ENCODE results near the gene ACBD4. TPM values are rescaled to one million over a fixed set of nuclear protein-coding genes. Genes with fewer than 3 reads are reported as not detected.

The ACBD4 gene
- total and polyA plus RNA-seq, 2 experiments from 2014 or later = 8.2 to 13.7 TPM

DNA sequence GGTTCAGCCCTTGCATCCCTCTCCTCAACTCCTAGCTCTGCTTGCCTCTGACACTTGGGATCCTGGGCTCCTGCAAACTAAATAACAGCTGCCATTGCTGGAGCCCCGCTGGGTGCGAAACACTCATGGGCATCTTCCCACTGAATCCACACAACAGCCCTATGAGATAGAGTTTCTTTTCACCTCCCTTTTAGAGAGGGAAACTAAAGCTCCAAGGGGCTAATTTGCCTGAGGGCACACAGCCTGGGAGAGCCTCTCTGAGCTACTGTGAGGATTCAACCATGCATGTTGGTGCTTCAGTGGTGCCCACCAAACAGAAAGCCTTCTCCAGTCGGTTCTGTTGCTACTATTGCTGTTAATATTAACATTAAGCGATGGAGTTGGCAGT lies 4.0 kb downstream of the ACBD4 start:
- TF ChIP-seq EZH2phosphoT487 (IDR thresholded peaks at IDR 0.05; ENCODE audit: low read depth, severe bottlenecking, unreplicated experiment) (no peak), EZH2 (IDR thresholded peaks at IDR 0.05; ENCODE audit: borderline replicate concordance) (no peak), CTCF (IDR thresholded peaks at IDR 0.05; ENCODE audit: poor library complexity) (no peak)
- Histone ChIP-seq H3K4me2 (no peak overlapping the region), H3K4me3 (no peak overlapping the region), H2AFZ (no peak overlapping the region), H3K4me1 (ENCODE audit: insufficient read depth) (peaks cover 20% of the 10 kb centered on the region), H3K9me2 (replicated peaks; ENCODE audit: insufficient read depth) (no peaks in the 10 kb centered on the region), H4K20me1 (ENCODE audit: insufficient read depth, poor library complexity, severe bottlenecking) (no peaks in the 10 kb centered on the region), H3K9me3 (ENCODE audit: low read depth) (no peaks in the 10 kb centered on the region), H3K27me3 (no peaks in the 10 kb centered on the region), H3K79me2 (peaks cover 4% of the 10 kb centered on the region), H3K36me3 (replicated peaks; ENCODE audit: insufficient read depth, low read depth) (no peaks in the 10 kb centered on the region), H3K27ac (no peak overlapping the region)
- 86% methylated on average over 4 of the region's 4 CpGs for WGBS (ENCODE audit: low lambda C conversion rate, missing lambda C conversion rate)
- DNase-seq (ENCODE audit: low spot score) = no peak

DNA sequence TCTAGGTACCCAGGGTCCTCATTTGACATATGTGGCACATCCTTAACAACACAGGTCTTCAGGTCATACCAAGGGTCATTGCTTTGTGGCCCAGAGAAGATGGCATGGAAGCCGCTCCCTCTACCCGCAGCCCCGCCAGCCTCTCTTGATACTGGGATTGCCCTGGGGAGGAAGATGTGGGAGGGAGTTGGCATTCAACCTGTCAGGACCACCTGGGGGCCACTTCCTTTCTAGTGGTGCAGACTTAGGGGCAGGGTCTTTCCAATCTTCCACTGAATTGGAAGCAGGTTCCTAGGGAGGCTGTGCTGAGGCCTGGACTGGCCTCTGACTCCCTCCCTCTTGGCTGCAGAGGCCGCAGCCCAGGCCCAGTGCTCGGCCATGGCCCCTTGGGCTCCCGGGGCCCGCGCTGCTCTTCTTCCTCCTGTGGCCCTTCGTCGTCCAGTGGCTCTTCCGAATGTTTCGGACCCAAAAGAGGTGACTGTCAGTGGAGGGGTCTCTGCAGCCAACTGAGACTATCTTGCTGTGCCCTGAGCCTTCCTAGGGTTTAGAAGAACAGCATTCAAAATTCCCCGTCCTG lies 7.7 kb downstream of the ACBD4 start:
- H3K79me2 ChIP-seq = no peaks in the 10 kb centered on the region
- TF ChIP-seq EZH2phosphoT487 (IDR thresholded peaks at IDR 0.05; ENCODE audit: low read depth, severe bottlenecking, unreplicated experiment) (no peak), CTCF (IDR thresholded peaks at IDR 0.05; ENCODE audit: poor library complexity) (no peak), EZH2 (IDR thresholded peaks at IDR 0.05; ENCODE audit: borderline replicate concordance) (no peak)
- WGBS (ENCODE audit: low lambda C conversion rate, missing lambda C conversion rate) = 88% methylated on average over 13 of the region's 13 CpGs
- H3K9me2 ChIP-seq (replicated peaks; ENCODE audit: insufficient read depth) = no peaks in the 10 kb centered on the region
- peak overlapping the region; percentile 75 for H3K4me2 ChIP-seq
- no peaks in the 10 kb centered on the region for H3K9me3 ChIP-seq (ENCODE audit: low read depth)
- H2AFZ ChIP-seq = peak overlapping the region; percentile 89
- H3K4me3 ChIP-seq = no peak overlapping the region
- peak overlapping the region; percentile 95 for H3K27ac ChIP-seq
- H3K27me3 ChIP-seq = no peaks in the 10 kb centered on the region
- H4K20me1 ChIP-seq (ENCODE audit: insufficient read depth, poor library complexity, severe bottlenecking) = no peaks in the 10 kb centered on the region
- H3K4me1 ChIP-seq (ENCODE audit: insufficient read depth) = peaks cover 27% of the 10 kb centered on the region
- no peaks in the 10 kb centered on the region for H3K36me3 ChIP-seq (replicated peaks; ENCODE audit: insufficient read depth, low read depth)
- DNase-seq (ENCODE audit: low spot score) = no peak

- peak; percentile 83 for DNase-seq (ENCODE audit: low spot score)
- H3K4me3 ChIP-seq = peak overlapping the region; percentile 28
- no peak for TF ChIP-seq EZH2 (IDR thresholded peaks at IDR 0.05; ENCODE audit: borderline replicate concordance)
- TF ChIP-seq CTCF (IDR thresholded peaks at IDR 0.05; ENCODE audit: poor library complexity) = no peak
- TF ChIP-seq EZH2phosphoT487 (IDR thresholded peaks at IDR 0.05; ENCODE audit: low read depth, severe bottlenecking, unreplicated experiment) = no peak
Measured at GRCh38 chr17:45143767-45144198, 8.3 kb downstream of the ACBD4 start.

More at GRCh38 chr17:45143767-45144198, 8.3 kb downstream of the ACBD4 start:
- Histone ChIP-seq H4K20me1 (ENCODE audit: insufficient read depth, poor library complexity, severe bottlenecking) (peaks cover under 1% of the 10 kb centered on the region), H3K79me2 (peaks cover under 1% of the 10 kb centered on the region), H3K4me1 (ENCODE audit: insufficient read depth) (peaks cover 27% of the 10 kb centered on the region), H2AFZ (peak overlapping the region; percentile 89), H3K4me2 (peak overlapping the region; percentile 75), H3K9me2 (replicated peaks; ENCODE audit: insufficient read depth) (no peaks in the 10 kb centered on the region), H3K27ac (peak overlapping the region; percentile 95), H3K27me3 (no peaks in the 10 kb centered on the region), H3K36me3 (replicated peaks; ENCODE audit: insufficient read depth, low read depth) (no peaks in the 10 kb centered on the region), H3K9me3 (ENCODE audit: low read depth) (no peaks in the 10 kb centered on the region)
- 17% methylated on average over 21 of the region's 21 CpGs for WGBS (ENCODE audit: low lambda C conversion rate, missing lambda C conversion rate)
